ENCODE data around the gene CDCA4.

GRCh38 chr14:105007593-105008264 lies 13.2 kb downstream of the CDCA4 start:
- TF ChIP-seq CTCF (IDR thresholded peaks at IDR 0.05): no peak
- TF ChIP-seq POLR2A (IDR thresholded peaks at IDR 0.05): no peak
- TF ChIP-seq EP300 (IDR thresholded peaks at IDR 0.05): no peak

Data from tibial nerve (tissue), 4 donors.